K562 (cell line): ENCODE data around the gene PPP1R12B. TPM values are rescaled to one million over a fixed set of nuclear protein-coding genes. Genes with fewer than 3 reads are reported as not detected.
"Not testable (repeated sequence)": the region's sequence is repeated elsewhere in the genome, so short reads cannot be mapped to it uniquely, and the experiment has no call there.

Experiments
- CCNT2 ChIP-seq: IDR thresholded peaks from 2 replicates; pipeline ENCODE4 v1.6.1; 2011; ENCODE audit warnings: borderline replicate concordance, low read depth, mild to moderate bottlenecking, moderate library complexity, mixed read lengths, low read length; ENCODE audit not compliant: insufficient read length; ENCODE audit errors: extremely low read depth
- EGR1 ChIP-seq: fragments of 450-650 bp; conservative IDR thresholded peaks from 2 replicates; pipeline ENCODE4 v1.6.1; 2017; ENCODE audit warnings: mild to moderate bottlenecking
- HMGN3 ChIP-seq: IDR thresholded peaks from 2 replicates; pipeline ENCODE4 v1.6.1; 2011; ENCODE audit warnings: borderline replicate concordance, low read depth, mild to moderate bottlenecking, mixed read lengths, low read length; ENCODE audit not compliant: insufficient read length; ENCODE audit errors: extremely low read depth
- PTTG1 ChIP-seq: fragments of 450-650 bp; IDR thresholded peaks from 2 replicates; pipeline ENCODE4 v1.6.1; 2016; ENCODE audit warnings: low read depth, mild to moderate bottlenecking, missing genetic modification characterization, missing compliant biosample characterization
- PYGO2 ChIP-seq: fragments of 450-650 bp; IDR thresholded peaks from 2 replicates; pipeline ENCODE4 v1.6.1; 2016; ENCODE audit warnings: mild to moderate bottlenecking, missing genetic modification characterization, moderate library complexity, missing compliant biosample characterization
- SP1 ChIP-seq: sonication (generic); formaldehyde crosslinking; IDR thresholded peaks from 2 replicates; pipeline ENCODE4 v1.8.1; 2022; ENCODE audit warnings: mild to moderate bottlenecking, missing genetic modification reagents
- TAF9B ChIP-seq: fragments of 450-650 bp; IDR thresholded peaks from 2 replicates; pipeline ENCODE4 v1.6.1; 2018; ENCODE audit warnings: mild to moderate bottlenecking; ENCODE audit not compliant: partially characterized antibody
- TCF3 ChIP-seq: sonication (generic); formaldehyde crosslinking; IDR thresholded peaks from 2 replicates; pipeline ENCODE4 v1.4.0; 2020; ENCODE audit warnings: mild to moderate bottlenecking, missing genetic modification reagents
- YY1 ChIP-seq, 3 experiments: IDR thresholded peaks; 2 replicates each; pipeline ENCODE4 v1.6.1; 2011; ENCODE audit warnings: low read length in 2 of 3, mild to moderate bottlenecking in 2 of 3, moderate library complexity in 2 of 3, borderline replicate concordance in 1 of 3, control low read depth in 1 of 3, low read depth in 1 of 3; ENCODE audit not compliant: insufficient read depth in 3 of 3, insufficient replicate concordance in 2 of 3, control insufficient read depth in 1 of 3, insufficient read length in 1 of 3; ENCODE audit errors: extremely low read depth in 1 of 3
- polyA plus RNA-seq, 8 experiments: library from polyadenylated mRNA; depleted of rRNA in 4 of 8; stranded (reverse) in 5 of 8; unstranded in 3 of 8; fragments of >200 nt; fragmentation: Nextera tagmentation in 2 of 8; fragmentation: Illumina TruSeq in 1 of 8; extraction: Ambion mirVana in 2 of 8; extraction: Trizol in 1 of 8; gene quantifications; 2 replicates each; pipeline versions ENCODE4 v1.2.1 to v1.2.3, GENCODE V29; 2011 to 2014; ENCODE audit warnings: inconsistent platforms in 1 of 8, missing spikeins in 1 of 8
- total RNA-seq, 7 experiments: library from RNA; depleted of rRNA in 6 of 7; stranded (reverse); fragments of >200 nt in 6 of 7; fragmentation: Illumina TruSeq in 2 of 7; extraction: Trizol in 2 of 7; gene quantifications; 2 replicates each; pipeline versions ENCODE4 v1.2.1 to v1.2.3, GENCODE V29; 2011 to 2021; ENCODE audit warnings: low replicate concordance in 1 of 7
- TF ChIP-seq, protein P1 (sequence below), 2 experiments: fragments of 450-650 bp; conservative IDR thresholded peaks; 2 replicates each; pipeline ENCODE4 v1.6.1; 2017; ENCODE audit warnings: mild to moderate bottlenecking in 2 of 2, moderate library complexity in 2 of 2
- TF ChIP-seq, protein P2 (sequence below): fragments of 450-650 bp; formaldehyde crosslinking; IDR thresholded peaks from 2 replicates; pipeline ENCODE4 v1.4.0; 2022; ENCODE audit warnings: mild to moderate bottlenecking, moderate library complexity
- TF ChIP-seq, protein P3 (sequence below), 2 experiments: fragments of 450-650 bp in 1 of 2; sonication (generic) in 1 of 2; formaldehyde crosslinking in 1 of 2; IDR thresholded peaks; 2 replicates each; pipeline versions ENCODE4 v1.7.1 to v1.9.0; 2016 to 2022; ENCODE audit warnings: inconsistent platforms in 1 of 2, mild to moderate bottlenecking in 1 of 2, missing genetic modification reagents in 1 of 2

The PPP1R12B gene
- total and polyA plus RNA-seq, 9 of the 15 experiments (the other 6 are each of a cell fraction or from before 2014, with no cell fraction given) = 0.73 to 16.9 (median 13.6) TPM

DNA sequence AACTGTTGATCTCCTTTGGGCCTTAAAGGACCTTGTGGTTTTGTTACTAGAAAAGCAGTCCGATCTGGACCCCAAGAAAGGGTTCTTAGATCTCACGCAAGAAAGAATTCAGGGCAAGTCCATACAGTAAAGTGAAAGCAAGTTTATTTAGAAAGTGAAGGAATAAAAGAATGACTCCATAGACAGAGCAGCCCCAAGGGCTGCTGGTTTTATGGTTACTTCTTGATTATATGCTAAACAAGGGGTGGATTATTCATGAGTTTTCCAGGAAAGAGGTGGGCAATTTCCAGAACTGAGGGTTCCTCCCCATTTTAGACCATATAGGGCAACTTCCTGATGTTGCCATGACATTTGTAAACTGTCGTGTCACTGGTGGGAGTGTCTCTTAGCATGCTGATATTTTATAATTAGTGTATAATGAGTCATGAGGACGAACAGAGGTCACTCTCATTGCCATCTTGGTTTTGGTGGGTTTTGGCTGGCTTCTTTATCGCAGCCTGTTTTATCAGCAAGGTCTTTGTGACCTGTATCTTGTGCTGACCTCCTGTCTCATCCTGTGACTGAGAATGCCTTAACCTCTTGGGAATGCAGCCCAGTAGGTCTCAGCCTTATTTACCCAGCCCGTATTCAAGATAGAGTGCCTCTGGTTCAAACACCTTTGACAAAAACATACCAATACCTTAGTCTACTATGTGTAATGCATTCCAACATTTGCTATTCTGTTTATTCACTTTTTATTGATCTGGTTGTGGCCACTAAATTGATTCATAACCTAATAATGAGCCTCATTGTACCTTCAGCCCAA, 183.5 kb downstream of the PPP1R12B start (continued):
- TF ChIP-seq, protein P1, sequence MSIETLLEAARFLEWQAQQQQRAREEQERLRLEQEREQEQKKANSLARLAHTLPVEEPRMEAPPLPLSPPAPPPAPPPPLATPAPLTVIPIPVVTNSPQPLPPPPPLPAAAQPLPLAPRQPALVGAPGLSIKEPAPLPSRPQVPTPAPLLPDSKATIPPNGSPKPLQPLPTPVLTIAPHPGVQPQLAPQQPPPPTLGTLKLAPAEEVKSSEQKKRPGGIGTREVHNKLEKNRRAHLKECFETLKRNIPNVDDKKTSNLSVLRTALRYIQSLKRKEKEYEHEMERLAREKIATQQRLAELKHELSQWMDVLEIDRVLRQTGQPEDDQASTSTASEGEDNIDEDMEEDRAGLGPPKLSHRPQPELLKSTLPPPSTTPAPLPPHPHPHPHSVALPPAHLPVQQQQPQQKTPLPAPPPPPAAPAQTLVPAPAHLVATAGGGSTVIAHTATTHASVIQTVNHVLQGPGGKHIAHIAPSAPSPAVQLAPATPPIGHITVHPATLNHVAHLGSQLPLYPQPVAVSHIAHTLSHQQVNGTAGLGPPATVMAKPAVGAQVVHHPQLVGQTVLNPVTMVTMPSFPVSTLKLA (conservative IDR thresholded peaks at IDR 0.05) = peak; percentile 36 to 79; a peak in 3 of 4 replicates
- peak; percentile 39; the same call in 1 of the 2 replicates for TF ChIP-seq EGR1
- TF ChIP-seq TCF3 (CRISPR knock-in tag) = peak; percentile 70
- TF ChIP-seq PYGO2 (tag) = 0 out of 2 replicates have a peak, but pooled peaks have one; percentile 53
- TF ChIP-seq HMGN3 = peak; percentile 37
- peak; percentile 43 for TF ChIP-seq TAF9B
- TF ChIP-seq SP1 = peak; percentile 66
- TF ChIP-seq, protein P2, sequence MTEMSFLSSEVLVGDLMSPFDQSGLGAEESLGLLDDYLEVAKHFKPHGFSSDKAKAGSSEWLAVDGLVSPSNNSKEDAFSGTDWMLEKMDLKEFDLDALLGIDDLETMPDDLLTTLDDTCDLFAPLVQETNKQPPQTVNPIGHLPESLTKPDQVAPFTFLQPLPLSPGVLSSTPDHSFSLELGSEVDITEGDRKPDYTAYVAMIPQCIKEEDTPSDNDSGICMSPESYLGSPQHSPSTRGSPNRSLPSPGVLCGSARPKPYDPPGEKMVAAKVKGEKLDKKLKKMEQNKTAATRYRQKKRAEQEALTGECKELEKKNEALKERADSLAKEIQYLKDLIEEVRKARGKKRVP (CRISPR knock-in tag) = peak; percentile 76
- peak; percentile 80 for TF ChIP-seq CCNT2
- peak in 1 of 3 experiments; percentile 78 for TF ChIP-seq YY1 (IDR thresholded peaks at IDR 0.05; ENCODE audit: borderline replicate concordance in 1 of 3, control insufficient read depth in 1 of 3, extremely low read depth in 1 of 3, insufficient read depth in 3 of 3, insufficient read length in 1 of 3, insufficient replicate concordance in 2 of 3, low read depth in 1 of 3, low read length in 2 of 3)
- TF ChIP-seq, protein P3, sequence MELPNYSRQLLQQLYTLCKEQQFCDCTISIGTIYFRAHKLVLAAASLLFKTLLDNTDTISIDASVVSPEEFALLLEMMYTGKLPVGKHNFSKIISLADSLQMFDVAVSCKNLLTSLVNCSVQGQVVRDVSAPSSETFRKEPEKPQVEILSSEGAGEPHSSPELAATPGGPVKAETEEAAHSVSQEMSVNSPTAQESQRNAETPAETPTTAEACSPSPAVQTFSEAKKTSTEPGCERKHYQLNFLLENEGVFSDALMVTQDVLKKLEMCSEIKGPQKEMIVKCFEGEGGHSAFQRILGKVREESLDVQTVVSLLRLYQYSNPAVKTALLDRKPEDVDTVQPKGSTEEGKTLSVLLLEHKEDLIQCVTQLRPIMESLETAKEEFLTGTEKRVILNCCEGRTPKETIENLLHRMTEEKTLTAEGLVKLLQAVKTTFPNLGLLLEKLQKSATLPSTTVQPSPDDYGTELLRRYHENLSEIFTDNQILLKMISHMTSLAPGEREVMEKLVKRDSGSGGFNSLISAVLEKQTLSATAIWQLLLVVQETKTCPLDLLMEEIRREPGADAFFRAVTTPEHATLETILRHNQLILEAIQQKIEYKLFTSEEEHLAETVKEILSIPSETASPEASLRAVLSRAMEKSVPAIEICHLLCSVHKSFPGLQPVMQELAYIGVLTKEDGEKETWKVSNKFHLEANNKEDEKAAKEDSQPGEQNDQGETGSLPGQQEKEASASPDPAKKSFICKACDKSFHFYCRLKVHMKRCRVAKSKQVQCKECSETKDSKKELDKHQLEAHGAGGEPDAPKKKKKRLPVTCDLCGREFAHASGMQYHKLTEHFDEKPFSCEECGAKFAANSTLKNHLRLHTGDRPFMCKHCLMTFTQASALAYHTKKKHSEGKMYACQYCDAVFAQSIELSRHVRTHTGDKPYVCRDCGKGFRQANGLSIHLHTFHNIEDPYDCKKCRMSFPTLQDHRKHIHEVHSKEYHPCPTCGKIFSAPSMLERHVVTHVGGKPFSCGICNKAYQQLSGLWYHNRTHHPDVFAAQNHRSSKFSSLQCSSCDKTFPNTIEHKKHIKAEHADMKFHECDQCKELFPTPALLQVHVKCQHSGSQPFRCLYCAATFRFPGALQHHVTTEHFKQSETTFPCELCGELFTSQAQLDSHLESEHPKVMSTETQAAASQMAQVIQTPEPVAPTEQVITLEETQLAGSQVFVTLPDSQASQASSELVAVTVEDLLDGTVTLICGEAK (IDR thresholded peaks at IDR 0.05) = 0 out of 2 replicates have a peak, but pooled peaks have one; percentile 54
- TF ChIP-seq, protein P3 (CRISPR knock-in tag; IDR thresholded peaks at IDR 0.05) = not testable (repeated sequence)
- TF ChIP-seq PTTG1 (tag) = peak; percentile 54; the same call in 1 of the 2 replicates
